Loucy (cell line): ENCODE measurements around the gene FAM107B.

Experiments used
- H2AFZ ChIP-seq: fragments of 200-600 bp; sonication (generic); 2 replicates; pipeline ENCODE4 v1.6.0; 2016; ENCODE audit warnings: antibody characterized with exemption, mild to moderate bottlenecking, low read length, moderate library complexity
- H3F3A ChIP-seq: fragments of 200-600 bp; 2 replicates; pipeline ENCODE4 v1.6.0; 2016; ENCODE audit warnings: antibody characterized with exemption, low read depth, mild to moderate bottlenecking
- H3K27me3 ChIP-seq: fragments of 200-600 bp; sonication (generic); 2 replicates; pipeline ENCODE4 v1.6.1; 2014; ENCODE audit warnings: low read length, mild to moderate bottlenecking; ENCODE audit not compliant: insufficient read depth, poor library complexity, severe bottlenecking
- H3K36me3 ChIP-seq: fragments of 200-600 bp; sonication (generic); 2 replicates; pipeline ENCODE4 v1.6.1; 2016; ENCODE audit warnings: low read length; ENCODE audit not compliant: insufficient read depth
- H3K4me1 ChIP-seq: fragments of 200-600 bp; sonication (generic); 2 replicates; pipeline ENCODE4 v1.5.1; 2014; ENCODE audit warnings: low read length, mild to moderate bottlenecking; ENCODE audit not compliant: insufficient read depth, poor library complexity, severe bottlenecking
- H3K4me2 ChIP-seq: fragments of 200-600 bp; sonication (generic); 2 replicates; pipeline ENCODE4 v1.6.0; 2014; ENCODE audit warnings: antibody characterized with exemption, low read length, low read depth, mild to moderate bottlenecking; ENCODE audit not compliant: poor library complexity, severe bottlenecking
- H3K4me3 ChIP-seq: fragments of 200-600 bp; sonication (generic); 2 replicates; pipeline ENCODE4 v1.5.1; 2014; ENCODE audit warnings: low read length, mild to moderate bottlenecking, mixed read lengths; ENCODE audit not compliant: poor library complexity, severe bottlenecking
- H3K79me2 ChIP-seq: fragments of 200-600 bp; sonication (generic); 2 replicates; pipeline ENCODE4 v1.6.1; 2014; ENCODE audit warnings: low read length; ENCODE audit not compliant: insufficient read depth
- H3K9ac ChIP-seq: fragments of 200-600 bp; sonication (generic); 2 replicates; pipeline ENCODE4 v1.6.0; 2014; ENCODE audit warnings: mild to moderate bottlenecking, low read depth, low read length, moderate library complexity; ENCODE audit not compliant: poor library complexity, severe bottlenecking
- H3K9me2 ChIP-seq: fragments of 200-600 bp; sonication (generic); replicated peaks from 2 replicates; pipeline ENCODE4 v1.6.1; 2016; ENCODE audit warnings: low read depth, low read length, mixed read lengths
- H3K9me3 ChIP-seq: fragments of 200-600 bp; sonication (generic); 2 replicates; pipeline ENCODE4 v1.6.1; 2014; ENCODE audit warnings: mild to moderate bottlenecking, antibody characterized with exemption, low read length, low read depth; ENCODE audit not compliant: insufficient read depth
- H4K20me1 ChIP-seq: fragments of 200-600 bp; sonication (generic); 2 replicates; pipeline ENCODE4 v1.6.0; 2014; ENCODE audit warnings: antibody characterized with exemption, low read length, mild to moderate bottlenecking; ENCODE audit not compliant: insufficient read depth, poor library complexity, severe bottlenecking
- CTCF ChIP-seq: fragments of 200-600 bp; sonication (generic); conservative IDR thresholded peaks from 2 replicates; pipeline ENCODE4 v1.5.1; 2014; ENCODE audit warnings: mild to moderate bottlenecking, antibody characterized with exemption, low read length
- EZH2phosphoT487 ChIP-seq: fragments of 200-600 bp; IDR thresholded peaks from 2 replicates; pipeline ENCODE4 v1.6.1; 2018; ENCODE audit warnings: antibody characterized with exemption, mild to moderate bottlenecking, moderate library complexity, borderline replicate concordance

Gene FAM107B

DNA sequence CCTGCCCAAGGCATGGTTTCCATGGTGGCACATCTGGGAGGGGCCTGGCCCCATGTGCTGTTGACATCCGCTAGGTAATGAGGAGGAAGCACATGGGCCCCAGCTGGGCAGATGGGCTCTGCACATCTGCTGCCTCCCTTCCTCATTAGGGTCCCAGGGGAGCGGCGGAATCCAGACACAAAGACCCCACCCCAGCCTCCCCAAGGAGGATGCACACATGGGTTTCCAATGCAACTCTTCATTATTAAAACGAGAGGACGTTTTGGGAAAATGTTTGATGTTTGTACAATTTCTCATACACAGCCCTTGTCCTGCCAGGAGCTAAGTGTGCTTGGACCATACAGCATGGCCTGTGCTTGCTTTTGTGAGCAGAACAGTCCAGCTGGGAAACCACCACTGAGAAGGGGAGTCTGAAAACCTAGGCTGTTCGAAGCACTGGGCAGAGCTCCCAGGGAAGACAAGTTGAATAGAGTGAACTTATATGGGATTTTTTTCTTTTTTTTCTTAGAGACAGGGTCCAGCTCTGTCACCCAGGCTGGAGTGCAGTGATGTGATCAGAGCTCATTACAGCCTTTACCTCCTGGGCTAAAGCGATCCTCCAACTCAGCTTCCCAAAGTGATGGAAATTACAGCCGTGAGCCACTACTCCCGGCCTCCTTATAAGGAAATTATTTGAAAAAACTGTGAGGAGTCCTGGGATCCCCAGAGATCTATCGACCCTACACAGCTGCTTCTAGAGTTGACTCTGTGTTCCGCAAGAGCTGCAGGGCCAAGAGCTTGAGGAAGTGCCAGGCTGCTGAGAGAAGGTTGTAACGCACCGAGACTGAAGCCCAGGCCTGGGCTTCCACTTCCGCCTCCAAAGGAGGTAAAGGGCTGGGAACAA, 23.4 kb downstream of the FAM107B start:
- Histone ChIP-seq H3K4me3 (no peak overlapping the region), H3K4me2 (no peak overlapping the region), H3K9ac (no peak overlapping the region), H3F3A (no peaks in the 10 kb centered on the region), H3K4me1 (no peaks in the 10 kb centered on the region), H3K79me2 (no peaks in the 10 kb centered on the region), H3K9me3 (no peaks in the 10 kb centered on the region), H4K20me1 (no peaks in the 10 kb centered on the region), H3K27me3 (no peaks in the 10 kb centered on the region), H3K9me2 (no peaks in the 10 kb centered on the region), H2AFZ (no peak overlapping the region), H3K36me3 (no peaks in the 10 kb centered on the region)
- no peak for TF ChIP-seq CTCF

DNA sequence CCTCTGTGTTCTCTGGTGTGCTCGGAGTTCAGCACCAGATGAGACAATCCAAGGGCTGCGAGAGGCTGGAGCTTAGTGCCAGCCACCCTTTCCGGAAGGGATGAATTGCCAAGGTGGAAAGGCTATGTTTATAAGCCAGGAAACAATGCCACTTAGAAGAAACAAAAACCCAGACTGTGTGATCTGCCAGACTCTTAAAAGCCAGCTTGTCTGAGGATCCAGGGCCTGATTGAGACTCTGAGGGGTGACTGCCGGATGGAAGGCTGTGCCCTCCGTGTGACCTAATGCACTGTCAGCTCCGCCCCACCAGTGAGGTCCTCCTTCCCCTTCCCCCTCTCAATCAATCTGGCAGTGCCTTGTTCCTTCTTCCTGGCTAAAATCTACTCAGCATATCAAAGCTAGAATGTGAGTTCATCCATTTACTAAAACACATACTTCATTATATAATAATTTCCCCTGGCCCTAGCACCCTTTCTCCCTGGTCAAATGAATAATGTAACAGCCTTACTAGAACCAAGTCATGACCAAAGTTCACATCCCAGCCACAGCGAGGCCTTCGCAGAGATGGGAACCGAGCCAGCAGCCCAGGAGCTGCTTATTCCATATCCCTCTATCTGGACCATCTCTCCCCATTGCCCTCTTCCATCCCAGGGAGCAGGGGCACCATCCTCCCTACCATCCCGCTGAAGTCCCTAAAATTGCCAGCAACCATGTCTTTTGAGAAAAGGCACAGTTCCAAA, 25.5 kb downstream of the FAM107B start:
- no peaks in the 10 kb centered on the region for H3K9me3 ChIP-seq
- TF ChIP-seq CTCF (no peak), EZH2phosphoT487 (no peak)
- no peaks in the 10 kb centered on the region for H3K79me2 ChIP-seq
- no peak overlapping the region for H3K9ac ChIP-seq
- no peak overlapping the region for H3K4me2 ChIP-seq
- no peaks in the 10 kb centered on the region for H3K36me3 ChIP-seq
- no peaks in the 10 kb centered on the region for H3K4me1 ChIP-seq
- H3K27me3 ChIP-seq: no peaks in the 10 kb centered on the region
- H3K4me3 ChIP-seq: no peak overlapping the region
- H2AFZ ChIP-seq: no peak overlapping the region
- H4K20me1 ChIP-seq: no peaks in the 10 kb centered on the region
- H3K9me2 ChIP-seq: no peaks in the 10 kb centered on the region
- no peaks in the 10 kb centered on the region for H3F3A ChIP-seq

DNA sequence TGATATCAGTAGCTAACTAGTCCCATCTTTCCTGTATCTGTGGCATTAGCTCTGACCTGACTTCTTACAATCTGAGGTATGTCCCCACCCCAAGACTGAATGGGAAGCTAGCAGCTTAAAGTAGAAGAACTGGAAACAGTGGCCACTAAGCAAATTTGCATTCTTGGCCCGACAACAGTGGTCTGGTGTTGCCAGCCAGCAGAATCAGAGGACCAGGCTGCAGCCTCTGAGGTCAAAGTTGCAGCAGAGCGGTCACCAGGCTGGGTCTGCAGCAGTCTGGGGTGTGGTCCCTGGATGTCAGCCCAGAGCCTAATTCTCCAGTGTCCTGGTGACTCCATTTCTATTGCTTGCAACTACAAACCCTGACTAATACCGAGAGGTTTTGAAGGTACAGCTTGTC, 26.3 kb downstream of the FAM107B start:
- H4K20me1 ChIP-seq: no peaks in the 10 kb centered on the region
- H3K9me3 ChIP-seq: no peaks in the 10 kb centered on the region
- TF ChIP-seq EZH2phosphoT487 (no peak), CTCF (no peak)
- H3K4me3 ChIP-seq: no peak overlapping the region
- H3K4me2 ChIP-seq: no peak overlapping the region
- no peaks in the 10 kb centered on the region for H3K4me1 ChIP-seq
- no peak overlapping the region for H3K9ac ChIP-seq
- no peaks in the 10 kb centered on the region for H3K79me2 ChIP-seq
- H3K36me3 ChIP-seq: no peaks in the 10 kb centered on the region
- H3K9me2 ChIP-seq: no peaks in the 10 kb centered on the region
- no peaks in the 10 kb centered on the region for H3F3A ChIP-seq
- no peak overlapping the region for H2AFZ ChIP-seq
- no peaks in the 10 kb centered on the region for H3K27me3 ChIP-seq
